ENCODE measurements around the gene TGFBR3. TPM values are rescaled to one million over a fixed set of nuclear protein-coding genes. Genes with fewer than 3 reads are reported as not detected.

TGFBR3 gene
- total and polyA plus RNA-seq, 2 of the 13 experiments (the other 11 are each of a cell fraction or from before 2014, with no cell fraction given): 76.5 to 195 TPM

- TF ChIP-seq SOX13 (IDR thresholded peaks at IDR 0.05): no peak
- peak in 1 of 2 experiments; percentile 23; a peak in 1 of 4 replicates for TF ChIP-seq SOX13 (CRISPR knock-in tag; conservative IDR thresholded peaks at IDR 0.05 in 1 of 2, IDR thresholded peaks at IDR 0.05 in 1 of 2)
- no peak for TF ChIP-seq NR1H2 (CRISPR knock-in tag; IDR thresholded peaks at IDR 0.05; ENCODE audit: borderline replicate concordance, low read depth)
- no peak for TF ChIP-seq PATZ1 (CRISPR knock-in tag; IDR thresholded peaks at IDR 0.05)
- TF ChIP-seq ZNF317 (CRISPR knock-in tag; IDR thresholded peaks at IDR 0.05): no peak
- TF ChIP-seq YEATS2 (CRISPR knock-in tag; IDR thresholded peaks at IDR 0.05; ENCODE audit: borderline replicate concordance): no peak
- no peak for TF ChIP-seq MED8 (CRISPR knock-in tag; IDR thresholded peaks at IDR 0.05; ENCODE audit: insufficient replicate concordance)
- no peak for TF ChIP-seq SKI (IDR thresholded peaks at IDR 0.05; ENCODE audit: partially characterized antibody)
- TF ChIP-seq SP4 (CRISPR knock-in tag; IDR thresholded peaks at IDR 0.05): no peak
- no peak for TF ChIP-seq ZNF10 (CRISPR knock-in tag; IDR thresholded peaks at IDR 0.05; ENCODE audit: borderline replicate concordance, low read depth)
- no peak for TF ChIP-seq ARID5B (CRISPR knock-in tag; IDR thresholded peaks at IDR 0.05)
- no peak for TF ChIP-seq ZMAT5 (CRISPR knock-in tag; IDR thresholded peaks at IDR 0.05; ENCODE audit: borderline replicate concordance, low read depth)
- no peak for TF ChIP-seq ZBTB2 (CRISPR knock-in tag; IDR thresholded peaks at IDR 0.05; ENCODE audit: low read depth)
- TF ChIP-seq ZNF143 (CRISPR knock-in tag; IDR thresholded peaks at IDR 0.05): no peak
- TF ChIP-seq ZNF773 (CRISPR knock-in tag; IDR thresholded peaks at IDR 0.05; ENCODE audit: borderline replicate concordance): no peak
- no peak for TF ChIP-seq FOXK2 (IDR thresholded peaks at IDR 0.05)
- TF ChIP-seq POLR2G (IDR thresholded peaks at IDR 0.05; ENCODE audit: low read depth, low read length): peak; percentile 46; the same call in 1 of the 2 replicates
- no peak for TF ChIP-seq ZSCAN12 (CRISPR knock-in tag; IDR thresholded peaks at IDR 0.05)
- no peak for TF ChIP-seq ZNF274 (CRISPR knock-in tag; IDR thresholded peaks at IDR 0.05)
- TF ChIP-seq RAD51 (IDR thresholded peaks at IDR 0.05; ENCODE audit: borderline replicate concordance): no peak
- TF ChIP-seq ZMYM2 (CRISPR knock-in tag; IDR thresholded peaks at IDR 0.05): no peak
- no peak for TF ChIP-seq SCMH1 (CRISPR knock-in tag; IDR thresholded peaks at IDR 0.05; ENCODE audit: borderline replicate concordance)
- TF ChIP-seq HMG20A (CRISPR knock-in tag; IDR thresholded peaks at IDR 0.05; ENCODE audit: borderline replicate concordance): no peak; the same call in 1 of the 2 replicates
- no peak for TF ChIP-seq MTF2 (CRISPR knock-in tag; IDR thresholded peaks at IDR 0.05; ENCODE audit: borderline replicate concordance)
Measured at GRCh38 chr1:91846007-91846638, 39.8 kb downstream of the TGFBR3 start (continued).
